GM04503 (cell line): ENCODE measurements around the gene FZD1.

Experiments
- DNase-seq: peaks from one replicate; pipeline ENCODE4 v3.0.0-alpha.2; 2012; ENCODE audit warnings: low read depth

Gene FZD1

DNA sequence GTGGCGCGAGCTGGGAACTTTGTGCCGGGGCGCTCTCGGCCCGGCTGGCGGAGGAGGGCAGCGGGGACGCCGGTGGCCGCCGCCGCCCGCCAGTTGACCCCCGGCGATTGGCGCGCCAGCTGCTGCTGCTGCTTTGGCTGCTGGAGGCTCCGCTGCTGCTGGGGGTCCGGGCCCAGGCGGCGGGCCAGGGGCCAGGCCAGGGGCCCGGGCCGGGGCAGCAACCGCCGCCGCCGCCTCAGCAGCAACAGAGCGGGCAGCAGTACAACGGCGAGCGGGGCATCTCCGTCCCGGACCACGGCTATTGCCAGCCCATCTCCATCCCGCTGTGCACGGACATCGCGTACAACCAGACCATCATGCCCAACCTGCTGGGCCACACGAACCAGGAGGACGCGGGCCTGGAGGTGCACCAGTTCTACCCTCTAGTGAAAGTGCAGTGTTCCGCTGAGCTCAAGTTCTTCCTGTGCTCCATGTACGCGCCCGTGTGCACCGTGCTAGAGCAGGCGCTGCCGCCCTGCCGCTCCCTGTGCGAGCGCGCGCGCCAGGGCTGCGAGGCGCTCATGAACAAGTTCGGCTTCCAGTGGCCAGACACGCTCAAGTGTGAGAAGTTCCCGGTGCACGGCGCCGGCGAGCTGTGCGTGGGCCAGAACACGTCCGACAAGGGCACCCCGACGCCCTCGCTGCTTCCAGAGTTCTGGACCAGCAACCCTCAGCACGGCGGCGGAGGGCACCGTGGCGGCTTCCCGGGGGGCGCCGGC, 870 bp downstream of the FZD1 start:
- DNase-seq = no peak

DNA sequence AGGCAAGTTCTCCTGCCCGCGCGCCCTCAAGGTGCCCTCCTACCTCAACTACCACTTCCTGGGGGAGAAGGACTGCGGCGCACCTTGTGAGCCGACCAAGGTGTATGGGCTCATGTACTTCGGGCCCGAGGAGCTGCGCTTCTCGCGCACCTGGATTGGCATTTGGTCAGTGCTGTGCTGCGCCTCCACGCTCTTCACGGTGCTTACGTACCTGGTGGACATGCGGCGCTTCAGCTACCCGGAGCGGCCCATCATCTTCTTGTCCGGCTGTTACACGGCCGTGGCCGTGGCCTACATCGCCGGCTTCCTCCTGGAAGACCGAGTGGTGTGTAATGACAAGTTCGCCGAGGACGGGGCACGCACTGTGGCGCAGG, 1.4 kb downstream of the FZD1 start:
- no peak for DNase-seq

DNA sequence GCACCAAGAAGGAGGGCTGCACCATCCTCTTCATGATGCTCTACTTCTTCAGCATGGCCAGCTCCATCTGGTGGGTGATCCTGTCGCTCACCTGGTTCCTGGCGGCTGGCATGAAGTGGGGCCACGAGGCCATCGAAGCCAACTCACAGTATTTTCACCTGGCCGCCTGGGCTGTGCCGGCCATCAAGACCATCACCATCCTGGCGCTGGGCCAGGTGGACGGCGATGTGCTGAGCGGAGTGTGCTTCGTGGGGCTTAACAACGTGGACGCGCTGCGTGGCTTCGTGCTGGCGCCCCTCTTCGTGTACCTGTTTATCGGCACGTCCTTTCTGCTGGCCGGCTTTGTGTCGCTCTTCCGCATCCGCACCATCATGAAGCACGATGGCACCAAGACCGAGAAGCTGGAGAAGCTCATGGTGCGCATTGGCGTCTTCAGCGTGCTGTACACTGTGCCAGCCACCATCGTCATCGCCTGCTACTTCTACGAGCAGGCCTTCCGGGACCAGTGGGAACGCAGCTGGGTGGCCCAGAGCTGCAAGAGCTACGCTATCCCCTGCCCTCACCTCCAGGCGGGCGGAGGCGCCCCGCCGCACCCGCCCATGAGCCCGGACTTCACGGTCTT, 1.9 kb downstream of the FZD1 start:
- DNase-seq = no peak

DNA sequence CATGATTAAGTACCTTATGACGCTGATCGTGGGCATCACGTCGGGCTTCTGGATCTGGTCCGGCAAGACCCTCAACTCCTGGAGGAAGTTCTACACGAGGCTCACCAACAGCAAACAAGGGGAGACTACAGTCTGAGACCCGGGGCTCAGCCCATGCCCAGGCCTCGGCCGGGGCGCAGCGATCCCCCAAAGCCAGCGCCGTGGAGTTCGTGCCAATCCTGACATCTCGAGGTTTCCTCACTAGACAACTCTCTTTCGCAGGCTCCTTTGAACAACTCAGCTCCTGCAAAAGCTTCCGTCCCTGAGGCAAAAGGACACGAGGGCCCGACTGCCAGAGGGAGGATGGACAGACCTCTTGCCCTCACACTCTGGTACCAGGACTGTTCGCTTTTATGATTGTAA, 2.5 kb downstream of the FZD1 start:
- no peak for DNase-seq

DNA sequence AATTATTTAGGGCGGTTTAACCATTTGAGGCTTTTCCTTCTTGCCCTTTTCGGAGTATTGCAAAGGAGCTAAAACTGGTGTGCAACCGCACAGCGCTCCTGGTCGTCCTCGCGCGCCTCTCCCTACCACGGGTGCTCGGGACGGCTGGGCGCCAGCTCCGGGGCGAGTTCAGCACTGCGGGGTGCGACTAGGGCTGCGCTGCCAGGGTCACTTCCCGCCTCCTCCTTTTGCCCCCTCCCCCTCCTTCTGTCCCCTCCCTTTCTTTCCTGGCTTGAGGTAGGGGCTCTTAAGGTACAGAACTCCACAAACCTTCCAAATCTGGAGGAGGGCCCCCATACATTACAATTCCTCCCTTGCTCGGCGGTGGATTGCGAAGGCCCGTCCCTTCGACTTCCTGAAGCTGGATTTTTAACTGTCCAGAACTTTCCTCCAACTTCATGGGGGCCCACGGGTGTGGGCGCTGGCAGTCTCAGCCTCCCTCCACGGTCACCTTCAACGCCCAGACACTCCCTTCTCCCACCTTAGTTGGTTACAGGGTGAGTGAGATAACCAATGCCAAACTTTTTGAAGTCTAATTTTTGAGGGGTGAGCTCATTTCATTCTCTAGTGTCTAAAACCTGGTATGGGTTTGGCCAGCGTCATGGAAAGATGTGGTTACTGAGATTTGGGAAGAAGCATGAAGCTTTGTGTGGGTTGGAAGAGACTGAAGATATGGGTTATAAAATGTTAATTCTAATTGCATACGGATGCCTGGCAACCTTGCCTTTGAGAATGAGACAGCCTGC, 3.1 kb downstream of the FZD1 start:
- peak; percentile 49 for DNase-seq

DNA sequence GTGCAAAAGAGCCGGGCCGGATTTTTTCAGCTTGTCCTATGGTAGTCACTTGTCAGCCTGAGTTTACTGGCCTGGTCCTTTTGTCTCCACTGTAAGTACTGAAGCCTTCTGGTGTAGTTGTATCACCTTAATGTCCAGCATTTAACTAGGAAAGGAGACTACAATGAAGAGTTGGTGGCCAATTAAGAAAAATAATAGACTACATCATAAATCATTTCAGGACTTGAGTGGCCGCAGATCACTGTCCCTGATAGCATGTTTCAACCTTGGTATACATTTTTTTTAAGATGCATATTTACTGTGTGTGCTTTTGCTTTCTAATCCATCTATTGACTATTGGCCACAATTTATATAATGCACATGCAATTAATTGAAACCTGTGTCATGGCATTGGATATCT, 6.1 kb downstream of the FZD1 start:
- DNase-seq = no peak

DNA sequence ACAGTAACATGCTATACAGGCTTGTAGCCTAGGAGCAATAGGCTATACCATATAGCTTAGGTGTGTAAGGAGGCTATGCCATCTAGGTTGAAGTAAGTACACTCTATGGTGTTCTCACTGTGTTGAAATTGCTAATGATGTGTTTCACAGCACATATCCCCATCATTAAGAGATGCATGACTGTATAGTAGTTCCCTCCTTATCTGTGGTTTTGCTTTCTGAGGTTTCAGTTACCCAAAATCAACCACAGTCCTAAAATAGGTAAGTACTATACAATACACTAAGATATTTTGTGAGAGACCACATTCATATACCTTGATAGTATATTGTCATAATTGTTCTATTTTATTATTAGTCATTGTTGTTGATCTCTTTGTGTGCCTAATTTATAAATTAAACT, 12.7 kb downstream of the FZD1 start:
- no peak for DNase-seq

DNA sequence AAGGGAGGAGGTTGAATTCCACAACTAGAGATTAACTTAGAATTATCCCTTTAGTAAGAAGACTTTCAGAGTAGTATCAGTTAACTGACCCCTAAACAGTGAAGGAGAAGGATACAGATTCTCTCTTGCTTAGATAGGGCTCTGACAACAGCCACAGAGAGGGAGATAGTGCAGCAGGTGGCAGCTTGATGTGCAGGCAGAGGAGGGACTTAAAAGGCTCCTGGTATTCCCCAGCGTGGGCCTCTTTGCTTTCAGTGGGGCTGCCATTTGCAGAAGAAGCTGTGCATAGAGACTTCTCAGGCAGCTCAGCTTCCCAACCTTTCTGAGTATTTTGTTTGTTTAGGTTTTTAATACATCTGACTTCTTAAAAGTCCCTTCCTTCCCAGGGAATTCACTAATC, 16.0 kb downstream of the FZD1 start:
- DNase-seq = no peak

DNA sequence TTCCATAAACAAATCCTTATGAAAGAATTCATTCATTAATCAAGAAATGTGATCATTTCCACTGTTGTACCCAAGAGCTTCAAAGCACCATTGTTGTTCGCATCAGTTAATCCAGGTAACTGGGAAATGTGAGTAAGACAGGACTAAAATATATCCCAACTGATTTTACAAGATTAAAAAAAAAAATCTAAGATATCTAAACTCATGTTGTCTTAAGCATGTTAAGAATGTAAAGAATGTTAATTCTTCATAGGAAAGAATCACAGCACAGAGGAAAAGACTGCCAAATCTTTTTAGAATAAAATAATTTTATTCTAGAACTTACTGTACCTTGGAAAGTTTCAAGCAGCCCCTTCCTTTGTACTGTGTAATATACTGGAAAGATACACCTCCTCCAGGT, 16.4 kb downstream of the FZD1 start:
- DNase-seq = no peak

DNA sequence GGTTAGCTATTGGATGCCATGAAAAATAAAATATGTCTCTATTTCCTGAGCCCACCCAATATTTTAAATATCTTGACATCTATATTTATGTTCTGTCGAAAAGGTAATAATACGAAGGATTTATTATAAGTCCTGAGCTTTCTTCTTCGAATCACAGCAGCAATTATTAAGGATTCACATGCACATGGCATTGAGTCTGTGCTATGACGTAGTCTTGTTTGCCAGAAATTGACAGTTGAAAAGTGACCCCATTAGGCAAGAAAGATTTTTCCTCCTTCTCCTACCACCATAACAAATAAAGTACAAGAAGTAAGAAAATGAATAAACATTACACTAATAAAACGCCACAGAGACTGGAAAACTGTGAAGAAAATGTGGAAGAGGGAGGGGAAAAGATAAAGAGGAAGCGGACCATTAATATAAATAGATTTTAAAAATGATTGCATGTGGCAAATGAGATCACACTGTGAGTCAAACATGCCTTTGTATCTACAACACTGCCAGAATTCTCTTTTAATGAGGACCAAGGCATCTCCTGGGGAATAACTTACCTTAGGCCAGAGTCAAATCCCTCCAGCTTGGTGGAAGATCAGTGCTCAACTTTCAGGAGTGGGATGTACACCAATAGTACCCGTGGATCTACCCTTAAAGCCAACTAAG, 21.6 kb downstream of the FZD1 start:
- peak; percentile 17 for DNase-seq

DNA sequence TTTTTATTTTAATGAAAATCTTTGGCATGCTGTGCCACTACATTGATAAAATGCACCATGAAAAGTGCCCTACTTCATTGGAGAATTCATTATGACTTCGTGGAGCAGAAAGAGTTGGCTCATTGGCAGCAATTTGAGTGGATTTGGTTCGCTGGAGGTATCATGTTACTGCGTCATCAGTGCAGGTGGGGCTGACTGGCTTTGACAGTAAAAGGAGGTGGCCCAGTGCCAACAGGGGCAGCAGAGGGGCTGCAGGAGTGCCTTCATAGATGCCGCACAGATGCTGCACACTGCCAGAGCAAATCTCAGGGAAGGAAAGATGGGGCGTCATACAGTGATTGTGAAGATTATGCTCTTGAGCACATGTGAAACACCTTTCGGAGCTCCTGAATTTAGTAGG, 22.2 kb downstream of the FZD1 start:
- DNase-seq = no peak

DNA sequence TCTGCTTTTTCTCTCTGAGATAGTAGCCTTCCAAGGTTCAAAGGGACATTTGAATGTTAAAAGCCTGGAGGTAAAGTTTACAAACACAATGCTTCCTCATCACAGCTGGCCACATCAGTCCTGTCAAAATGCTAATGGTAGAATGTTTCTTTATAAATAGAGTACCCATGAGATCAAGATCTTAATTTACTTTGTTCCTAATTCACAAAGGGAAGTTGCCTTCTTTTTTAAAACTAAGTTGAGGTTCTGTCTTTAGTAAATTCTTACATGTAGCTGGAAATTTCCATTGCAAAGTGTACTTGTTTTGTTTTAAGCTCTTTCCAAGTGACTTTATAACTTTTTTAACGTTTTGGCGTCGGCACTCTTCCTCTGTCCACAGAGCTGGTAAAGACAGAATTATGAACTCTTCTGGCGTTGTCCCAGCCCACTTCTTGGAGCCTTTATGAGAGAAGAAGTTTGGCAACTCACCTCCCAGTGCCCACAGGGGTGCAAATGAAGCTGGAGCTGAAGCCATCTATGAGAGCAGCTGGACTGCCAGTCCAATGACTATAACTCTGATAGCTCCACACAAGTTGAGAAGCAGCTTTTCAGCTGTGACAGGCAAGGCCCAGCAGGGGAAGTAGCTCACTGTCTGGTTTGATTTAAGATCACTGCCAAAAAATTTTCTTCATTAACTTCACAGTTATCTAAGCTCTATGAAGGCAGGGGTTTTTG, 23.3 kb downstream of the FZD1 start:
- no peak for DNase-seq

DNA sequence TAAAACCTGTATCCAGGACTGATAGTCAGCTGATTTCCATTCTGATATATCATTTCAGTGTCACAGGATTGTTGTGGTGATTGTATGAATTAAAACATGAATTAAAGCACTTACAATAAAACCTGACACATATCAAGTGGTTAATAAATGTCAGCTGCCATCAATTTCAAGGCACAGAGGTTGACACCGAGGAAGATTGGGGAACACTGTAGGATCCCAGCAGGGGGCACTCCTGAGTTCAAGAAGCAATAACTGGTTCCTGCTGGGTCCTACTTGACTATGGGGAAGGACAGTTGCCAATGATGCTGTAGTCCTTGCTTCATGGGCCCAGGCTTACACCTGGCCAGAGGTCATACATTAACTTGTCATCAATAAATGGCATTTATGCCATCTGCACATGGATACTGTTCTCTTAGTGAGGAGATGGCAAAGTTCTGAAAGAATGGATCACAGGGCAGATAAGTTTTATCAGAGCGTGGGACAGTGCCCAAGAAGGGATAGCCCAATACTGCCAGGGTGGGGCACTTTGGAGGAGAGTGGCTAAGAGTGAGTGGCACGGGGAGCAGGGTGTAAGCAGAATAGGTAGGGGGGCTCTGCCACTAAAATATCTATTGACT, 24.1 kb downstream of the FZD1 start:
- no peak for DNase-seq

DNA sequence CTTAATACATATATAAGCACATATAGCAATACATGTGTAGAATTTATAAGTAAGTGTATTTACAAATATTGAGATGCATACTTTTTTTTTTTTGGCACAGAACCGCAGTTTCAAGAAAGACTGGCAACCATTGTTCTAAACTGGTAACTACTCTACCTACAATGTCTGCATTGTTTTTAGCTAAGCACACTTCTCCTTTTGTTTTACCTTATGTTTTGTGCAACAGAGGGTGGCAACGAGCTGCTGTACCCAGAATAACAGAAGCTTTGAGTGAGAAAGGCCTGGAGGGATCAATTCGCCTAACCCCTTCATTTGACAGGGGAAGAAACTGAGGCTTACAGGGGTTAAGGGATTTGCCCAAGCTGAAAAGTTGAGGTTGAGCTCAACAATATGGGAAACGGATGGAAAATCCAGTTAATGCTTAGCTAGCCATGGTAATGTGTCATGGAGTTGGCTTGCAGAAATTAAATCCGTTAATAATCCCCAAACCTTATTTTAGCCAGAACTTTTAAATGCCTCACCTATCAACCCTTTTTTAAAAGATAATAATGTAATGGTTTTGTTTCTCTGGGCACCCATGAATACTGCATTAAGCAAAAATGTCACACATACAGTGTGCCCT, 25.5 kb downstream of the FZD1 start:
- no peak for DNase-seq

DNA sequence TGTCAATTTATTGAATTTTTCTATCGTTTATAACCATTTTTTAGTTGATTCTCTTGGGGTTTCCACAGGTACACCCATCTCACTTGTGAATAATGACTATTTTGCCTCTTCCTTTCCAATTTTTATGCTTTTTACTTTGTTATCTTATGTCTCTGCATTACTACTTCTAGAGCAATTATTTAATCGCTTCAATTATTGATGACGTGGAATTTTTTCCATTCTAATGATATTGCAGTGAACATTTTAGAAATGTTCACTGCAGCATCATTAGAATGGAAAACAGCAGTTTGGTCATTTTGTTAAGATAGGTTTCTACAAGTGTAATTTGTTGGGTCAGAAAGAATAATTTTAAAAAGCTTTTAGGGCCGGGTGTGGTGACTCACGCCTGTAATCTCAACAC, 27.1 kb downstream of the FZD1 start:
- no peak for DNase-seq

DNA sequence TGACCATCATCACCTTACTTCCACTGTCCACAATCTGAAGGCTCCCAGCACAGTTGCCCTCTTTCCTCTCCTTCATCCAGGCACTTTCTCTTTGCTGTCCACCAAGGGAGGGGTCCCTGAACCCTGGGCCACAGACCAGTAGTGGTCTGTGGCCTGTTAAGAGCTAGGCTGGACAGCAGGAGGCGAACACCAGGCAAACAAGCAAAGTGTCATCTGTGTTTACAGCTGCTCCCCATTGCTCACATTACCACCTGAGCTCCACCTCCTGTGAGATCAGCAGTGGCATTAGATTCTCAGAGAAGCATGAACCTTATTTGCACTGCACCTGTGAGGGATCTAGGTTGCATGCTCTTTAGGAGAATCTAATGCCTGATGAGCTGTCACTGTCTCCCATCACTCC, 27.7 kb downstream of the FZD1 start:
- DNase-seq = no peak

DNA sequence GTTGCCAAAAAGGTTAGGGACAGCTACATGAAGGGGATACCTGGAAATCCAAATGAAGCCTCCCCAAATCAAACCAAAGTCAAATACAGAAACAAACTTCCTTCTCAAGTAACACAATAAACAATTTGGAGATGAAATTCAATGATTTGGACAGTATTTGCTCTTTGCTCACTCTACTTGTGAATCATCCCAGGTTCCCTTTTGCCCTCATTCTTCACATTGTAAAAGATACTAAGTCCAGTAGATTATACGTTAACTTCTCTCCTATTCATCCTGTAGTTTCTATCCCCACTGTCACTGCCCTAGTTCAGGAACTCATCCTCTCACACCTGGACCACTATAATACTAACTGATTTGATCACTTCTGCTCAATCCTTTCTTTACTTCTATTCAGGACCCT, 28.3 kb downstream of the FZD1 start:
- no peak for DNase-seq

DNA sequence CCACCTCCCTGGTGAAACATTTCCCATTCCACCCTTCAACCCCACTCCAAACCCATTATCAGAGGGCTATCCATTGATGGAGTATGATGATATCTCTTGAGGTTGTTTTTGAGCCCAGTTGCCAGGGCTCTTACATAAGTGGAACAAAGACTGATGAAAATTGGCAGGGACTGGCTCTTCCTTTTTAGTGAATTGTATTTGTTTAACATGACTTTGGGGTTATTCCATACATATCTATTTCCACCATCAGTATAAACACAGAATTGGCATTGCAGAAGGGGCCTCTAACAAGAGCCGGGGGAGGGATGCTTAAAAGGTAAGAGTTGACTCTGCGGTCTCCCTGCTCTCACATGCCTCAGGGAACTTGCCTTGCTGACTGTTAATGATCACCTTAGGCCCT, 28.9 kb downstream of the FZD1 start:
- DNase-seq = no peak

DNA sequence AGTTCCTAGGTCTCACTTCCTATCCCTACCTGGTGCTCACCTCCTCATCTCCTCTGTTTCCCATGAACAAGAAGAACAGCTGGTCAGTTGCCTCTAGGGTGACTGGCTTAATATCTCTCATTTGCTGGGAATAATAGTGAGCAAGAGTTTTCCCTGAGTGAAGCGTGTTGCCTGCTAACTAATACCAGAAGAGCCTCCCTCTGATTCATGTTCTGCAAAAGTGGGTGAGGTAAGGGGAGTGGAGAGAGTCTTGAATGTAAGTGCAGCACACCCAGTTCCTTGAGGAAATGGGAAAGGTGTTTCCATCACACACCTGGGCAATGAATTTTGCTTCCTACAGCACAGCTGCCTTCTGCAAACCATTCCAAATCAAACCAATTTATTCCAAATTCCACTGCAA, 29.6 kb downstream of the FZD1 start:
- DNase-seq = no peak

DNA sequence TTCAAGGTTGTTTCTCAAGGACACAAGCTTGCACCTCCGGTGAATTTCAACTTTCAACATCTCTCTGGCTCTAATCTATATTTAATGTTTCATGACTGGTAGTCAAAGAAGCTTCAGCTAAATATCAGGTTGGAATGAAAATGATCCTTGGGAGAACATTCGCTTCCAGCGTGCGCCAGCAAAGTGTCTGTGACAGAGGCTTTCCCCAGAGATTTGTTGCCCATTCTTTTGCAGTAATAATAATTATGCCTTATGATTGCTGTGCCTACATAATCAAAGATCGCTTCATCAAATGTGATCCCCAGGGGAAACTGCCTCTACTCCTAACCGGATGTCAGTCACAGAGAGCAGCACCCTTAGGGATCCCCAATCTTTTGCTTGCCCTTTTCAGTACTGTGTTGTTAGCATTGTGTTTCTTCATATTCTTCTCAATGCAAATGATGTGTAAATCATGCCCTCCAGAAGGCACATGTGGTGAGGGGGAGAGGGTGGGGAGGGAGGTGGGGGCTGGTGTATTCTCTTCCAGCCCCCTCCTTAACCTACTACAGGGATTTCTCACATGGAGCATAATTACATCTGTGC, 30.5 kb downstream of the FZD1 start:
- DNase-seq = no peak

DNA sequence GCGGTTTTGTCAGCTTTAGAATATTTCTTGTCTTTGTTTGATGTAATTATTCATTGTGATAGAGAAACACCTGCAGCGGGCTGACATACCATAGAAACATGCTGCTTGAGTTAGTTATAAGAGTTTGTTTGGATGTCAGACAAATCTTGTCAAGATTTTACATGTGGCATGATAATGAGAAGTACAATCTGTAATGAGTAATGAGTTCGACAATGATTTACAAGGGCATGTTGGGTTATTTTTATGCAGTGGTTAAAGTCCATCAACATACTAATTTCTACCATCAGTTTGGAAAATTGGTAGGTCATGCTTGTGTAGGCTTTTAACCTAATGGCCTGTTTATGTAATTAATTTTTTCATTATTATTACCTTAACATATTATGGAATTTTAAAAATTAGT, 31.3 kb downstream of the FZD1 start:
- no peak for DNase-seq
